SKM-1 treated with dmso at 0.1 percent for 144 hours (cell line): Measurements from ENCODE around the gene PTPN1.

Experiments used
- DNase-seq: peaks from one replicate; lab custom pipeline; 2025; ENCODE audit not compliant: unreplicated experiment; lab: John Stamatoyannopoulos, UW

The PTPN1 gene

DNA sequence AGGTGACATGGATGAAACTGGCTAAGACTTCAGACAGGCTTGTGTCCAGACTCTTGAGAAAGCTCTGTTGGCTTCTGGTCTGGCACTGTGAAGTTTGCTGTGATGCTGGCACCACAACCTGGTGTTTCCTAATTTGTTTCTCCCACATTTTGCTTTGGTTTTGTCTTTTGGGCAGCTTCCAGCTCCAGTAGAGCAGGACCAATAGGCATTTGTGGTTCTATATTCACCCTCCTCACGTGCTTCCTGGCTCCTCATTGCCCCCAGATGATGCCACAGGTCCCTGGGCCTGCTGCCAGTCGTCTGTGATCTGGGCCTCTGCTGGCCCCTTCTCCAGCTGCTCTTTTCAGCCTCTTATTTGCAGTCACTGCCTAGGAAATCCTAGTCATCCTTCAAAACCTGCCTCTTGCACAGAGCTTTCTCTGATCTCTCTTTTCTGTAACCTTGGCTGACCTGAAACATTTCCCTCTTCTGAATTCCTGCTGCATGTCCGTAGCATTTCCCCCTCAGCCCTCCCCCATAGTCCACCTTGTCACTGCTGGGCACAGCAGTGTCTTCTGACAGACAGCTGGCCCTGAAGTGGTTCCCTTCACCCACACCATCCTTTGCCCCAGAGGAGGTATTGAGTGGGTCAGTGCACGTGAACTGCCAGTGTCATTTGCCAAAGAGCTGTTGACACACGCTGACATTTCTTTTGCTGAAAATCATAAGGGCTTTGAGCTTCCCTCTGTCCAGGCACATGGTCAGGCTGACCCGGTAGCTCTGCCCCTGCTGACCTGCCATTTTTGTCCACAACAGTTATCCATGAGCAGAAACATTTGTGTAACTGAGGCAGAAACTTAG lies 63.0 kb downstream of the PTPN1 start:
- no peak for DNase-seq

- DNase-seq = no peak
Observed at GRCh38 chr20:50574108-50574507, 63.9 kb downstream of the PTPN1 start.

- no peak for DNase-seq
Observed at GRCh38 chr20:50574586-50574985, 64.4 kb downstream of the PTPN1 start.

DNA sequence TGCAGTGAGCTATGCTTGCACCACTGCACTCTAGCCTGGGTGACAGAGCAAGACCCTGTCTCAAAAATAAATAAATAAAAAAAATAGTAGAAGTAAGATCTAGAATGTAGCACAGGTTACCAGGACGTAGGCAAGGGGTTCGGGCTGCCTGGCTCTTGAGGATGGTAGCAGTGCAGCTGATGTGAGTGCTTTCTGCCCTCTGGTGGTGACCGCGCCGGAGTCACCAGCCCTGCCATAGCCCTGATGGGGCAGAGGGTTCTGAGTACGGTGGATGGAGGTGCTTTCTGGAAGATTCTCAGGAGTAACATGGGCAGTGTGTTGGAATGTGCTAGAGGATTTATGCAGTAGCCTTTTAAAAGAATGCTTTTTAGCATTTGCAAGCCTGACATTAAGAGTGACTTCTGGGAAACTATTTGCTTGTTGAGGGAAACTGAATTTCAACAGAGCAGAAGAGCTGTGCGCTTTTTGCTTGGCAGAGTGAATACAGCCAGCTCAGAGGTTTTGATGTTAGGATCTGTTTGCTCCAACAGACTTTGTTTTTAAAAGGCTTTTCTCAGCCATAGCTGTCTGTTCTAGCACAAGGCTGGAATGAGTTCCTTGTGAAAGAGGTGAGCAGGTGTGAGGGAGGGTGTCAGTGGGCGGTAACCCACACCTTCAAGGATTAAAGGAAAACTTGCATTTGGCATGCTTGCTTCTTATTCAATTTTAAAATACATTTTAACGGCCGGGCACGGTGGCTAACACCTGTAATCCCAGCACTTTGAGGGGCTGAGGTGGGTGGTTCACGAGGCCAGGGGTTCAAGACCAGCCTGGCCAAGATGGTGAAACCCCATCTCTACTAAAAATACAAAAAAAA lies 65.9 kb downstream of the PTPN1 start:
- DNase-seq = peak; percentile 45

DNA sequence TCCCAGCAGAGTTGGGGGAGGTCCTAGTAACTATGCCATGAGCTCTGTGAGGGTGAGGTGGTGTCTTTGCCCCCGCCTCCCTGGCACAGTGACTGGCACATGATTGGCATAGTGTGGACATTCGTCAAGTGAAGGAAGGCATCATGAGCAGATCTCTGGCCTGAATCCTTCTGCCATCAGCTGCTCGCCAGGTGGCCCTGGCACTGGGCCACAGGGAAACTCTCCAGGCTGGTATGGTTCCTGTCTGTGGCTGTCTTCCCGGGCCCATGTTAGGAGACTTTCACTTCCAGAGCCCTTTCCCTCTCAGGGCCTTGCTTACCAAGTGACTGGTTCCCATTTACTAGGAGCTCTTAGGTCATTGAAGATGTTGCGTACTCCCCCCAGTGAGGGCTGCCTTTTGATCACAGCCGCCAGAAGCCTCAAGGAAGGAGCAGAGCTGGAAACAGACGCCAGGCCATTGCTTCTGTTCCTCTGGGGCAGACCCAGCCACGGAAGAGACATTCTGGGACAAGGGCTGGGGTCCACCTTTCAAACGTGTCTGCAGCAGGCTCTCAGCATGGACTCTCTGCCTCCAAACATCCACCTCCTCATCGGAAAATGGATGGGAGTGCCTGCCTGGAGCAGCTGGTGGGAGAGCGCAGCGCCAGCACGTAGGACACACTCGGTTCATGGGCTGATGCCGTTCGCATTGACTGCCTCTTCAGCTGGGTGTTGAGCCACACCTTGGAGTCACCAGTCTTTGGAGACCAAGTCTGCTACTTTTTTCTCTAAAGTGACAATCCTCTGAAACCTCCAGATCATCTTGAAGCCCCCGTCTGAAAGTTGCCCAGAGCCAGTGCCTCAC lies 67.2 kb downstream of the PTPN1 start:
- DNase-seq = no peak

DNA sequence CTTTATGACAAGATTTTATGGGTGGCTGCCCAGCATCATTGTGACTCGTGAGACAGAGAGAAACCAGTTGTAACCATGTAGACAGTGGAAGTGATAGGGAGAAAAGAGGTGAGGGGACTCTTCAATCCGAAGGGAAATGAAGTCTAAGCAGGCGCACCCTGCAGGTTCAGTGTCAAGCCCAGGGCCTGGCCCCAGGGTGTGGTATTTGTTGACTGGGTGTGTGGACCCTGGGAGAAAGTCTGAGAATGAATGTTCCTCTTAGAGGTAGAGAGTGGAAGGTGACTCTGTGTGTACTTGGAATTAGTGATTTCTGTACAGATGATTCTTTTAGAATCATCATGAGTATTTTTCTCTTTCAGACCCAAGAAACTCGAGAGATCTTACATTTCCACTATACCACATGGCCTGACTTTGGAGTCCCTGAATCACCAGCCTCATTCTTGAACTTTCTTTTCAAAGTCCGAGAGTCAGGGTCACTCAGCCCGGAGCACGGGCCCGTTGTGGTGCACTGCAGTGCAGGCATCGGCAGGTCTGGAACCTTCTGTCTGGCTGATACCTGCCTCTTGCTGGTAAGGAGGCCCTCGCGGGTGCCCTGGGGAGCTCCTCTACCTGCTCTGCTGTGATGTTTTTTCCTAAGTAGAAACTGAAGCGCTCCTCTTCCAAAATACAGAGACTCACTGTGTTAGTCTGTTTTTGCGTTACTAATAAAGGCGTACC lies 68.0 kb downstream of the PTPN1 start:
- DNase-seq = no peak

DNA sequence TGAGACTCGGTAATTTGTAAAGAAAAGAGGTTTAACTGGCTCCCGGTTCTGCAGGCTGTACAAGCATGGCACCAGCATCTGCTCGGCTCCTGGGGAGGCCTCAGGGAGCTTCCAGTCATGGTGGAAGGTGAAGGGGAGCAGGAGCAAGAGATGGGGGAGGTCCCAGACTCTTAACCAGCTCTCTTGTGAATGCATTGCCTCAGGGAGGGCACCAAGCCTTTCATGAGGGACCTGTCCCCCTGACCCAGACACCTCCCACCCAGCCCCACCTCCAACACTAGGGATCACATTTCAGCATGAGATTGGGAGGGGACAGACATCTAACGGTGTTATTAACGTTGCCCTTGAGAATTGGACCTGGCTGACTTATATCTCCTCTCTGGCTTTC lies 68.6 kb downstream of the PTPN1 start:
- no peak for DNase-seq

DNA sequence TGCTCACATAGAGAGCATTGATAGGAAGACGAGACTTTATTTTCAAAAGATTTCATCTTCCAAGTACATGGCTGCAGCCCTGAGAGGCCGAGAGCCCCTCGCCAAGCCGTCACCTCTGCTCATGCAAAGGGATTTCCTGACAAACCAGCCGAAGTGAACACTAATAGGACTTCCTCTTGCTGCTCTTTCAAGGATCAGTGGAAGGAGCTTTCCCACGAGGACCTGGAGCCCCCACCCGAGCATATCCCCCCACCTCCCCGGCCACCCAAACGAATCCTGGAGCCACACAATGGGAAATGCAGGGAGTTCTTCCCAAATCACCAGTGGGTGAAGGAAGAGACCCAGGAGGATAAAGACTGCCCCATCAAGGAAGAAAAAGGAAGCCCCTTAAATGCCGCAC lies 69.3 kb downstream of the PTPN1 start:
- no peak for DNase-seq

GRCh38 chr20:50580016-50580747 lies 70.0 kb downstream of the PTPN1 start:
- DNase-seq = peak; percentile 4

- no peak for DNase-seq
Observed at GRCh38 chr20:50580842-50581544, 70.8 kb downstream of the PTPN1 start.

DNA sequence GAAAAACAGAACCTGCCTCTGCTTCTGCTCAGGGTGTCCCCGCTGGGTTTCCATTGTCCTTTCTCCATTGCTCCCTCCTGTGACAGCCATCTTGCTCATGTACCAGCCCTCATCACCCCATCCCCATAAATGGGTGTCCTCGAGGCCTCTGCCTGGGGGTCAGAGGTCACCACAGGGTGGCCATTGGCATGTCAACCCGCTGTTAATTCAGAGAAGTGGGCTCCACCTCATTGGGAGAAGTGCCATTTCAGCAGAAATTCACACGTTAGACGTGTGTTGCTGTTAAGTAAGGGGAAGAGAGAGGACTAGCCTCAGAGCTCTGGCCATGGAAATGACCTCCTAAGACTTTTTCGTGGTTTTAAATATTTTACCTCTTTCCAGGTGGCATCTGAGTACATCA lies 71.9 kb downstream of the PTPN1 start:
- no peak for DNase-seq

DNA sequence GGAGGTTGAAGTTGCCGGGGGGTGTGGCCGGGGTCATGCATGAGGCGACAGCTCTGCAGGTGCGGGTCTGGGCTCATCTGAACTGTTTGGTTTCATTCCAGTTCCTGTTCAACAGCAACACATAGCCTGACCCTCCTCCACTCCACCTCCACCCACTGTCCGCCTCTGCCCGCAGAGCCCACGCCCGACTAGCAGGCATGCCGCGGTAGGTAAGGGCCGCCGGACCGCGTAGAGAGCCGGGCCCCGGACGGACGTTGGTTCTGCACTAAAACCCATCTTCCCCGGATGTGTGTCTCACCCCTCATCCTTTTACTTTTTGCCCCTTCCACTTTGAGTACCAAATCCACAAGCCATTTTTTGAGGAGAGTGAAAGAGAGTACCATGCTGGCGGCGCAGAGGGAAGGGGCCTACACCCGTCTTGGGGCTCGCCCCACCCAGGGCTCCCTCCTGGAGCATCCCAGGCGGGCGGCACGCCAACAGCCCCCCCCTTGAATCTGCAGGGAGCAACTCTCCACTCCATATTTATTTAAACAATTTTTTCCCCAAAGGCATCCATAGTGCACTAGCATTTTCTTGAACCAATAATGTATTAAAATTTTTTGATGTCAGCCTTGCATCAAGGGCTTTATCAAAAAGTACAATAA lies 72.5 kb downstream of the PTPN1 start:
- DNase-seq = no peak

GRCh38 chr20:50583442-50584150 lies 73.4 kb downstream of the PTPN1 start:
- DNase-seq = no peak

DNA sequence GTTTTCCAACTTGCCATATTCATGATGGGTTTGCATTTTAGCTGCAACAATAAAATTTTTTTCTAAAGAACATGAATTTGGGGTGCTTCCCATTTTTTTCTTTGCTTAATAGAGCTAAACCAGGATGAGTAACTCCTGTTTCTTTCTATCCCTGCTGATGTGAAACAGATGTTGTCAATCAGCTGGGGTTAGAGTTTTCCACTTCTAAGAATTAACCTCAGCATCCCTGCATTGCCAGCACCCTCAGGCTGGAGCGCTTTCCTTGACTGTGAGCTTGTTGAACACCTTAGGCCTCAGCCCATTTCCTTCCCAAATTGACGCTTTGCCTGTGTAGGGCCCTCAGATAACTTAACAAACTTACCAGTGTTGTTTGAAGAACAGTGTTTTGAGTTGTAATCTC lies 74.5 kb downstream of the PTPN1 start:
- DNase-seq = no peak

DNA sequence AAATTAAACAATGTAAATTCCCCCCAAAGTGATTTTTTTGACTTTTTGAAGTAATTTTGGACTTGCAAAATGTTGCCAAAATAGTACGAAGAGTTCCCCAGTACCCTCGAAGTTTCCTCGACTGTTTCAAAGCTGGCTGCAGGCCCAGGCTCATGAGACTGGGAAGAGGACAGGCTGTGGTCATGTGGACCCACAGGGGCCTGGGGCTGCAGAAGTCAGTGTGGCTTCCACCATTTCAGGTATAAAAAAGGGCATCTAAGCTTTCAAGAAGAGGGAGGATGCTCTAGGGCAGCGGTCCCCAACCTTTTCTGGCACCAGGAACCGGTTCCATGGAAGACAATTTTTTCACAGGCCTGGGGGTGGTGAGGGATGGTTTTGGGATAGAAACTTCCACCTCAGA lies 75.0 kb downstream of the PTPN1 start:
- no peak for DNase-seq

GRCh38 chr20:50585678-50586077 lies 75.5 kb downstream of the PTPN1 start:
- no peak for DNase-seq

- no peak for DNase-seq
Observed at GRCh38 chr20:50586531-50587232, 76.5 kb downstream of the PTPN1 start.
